ENCODE results near the gene SELENOH.
A peak's percentile ranks its signal among the peaks of the same experiment; 100 is the strongest.

- TF ChIP-seq CTCF (IDR thresholded peaks at IDR 0.05), result peak in 5 of 6 experiments; percentile 15 to 42 (median 28)
- no peak for TF ChIP-seq POLR2A (IDR thresholded peaks at IDR 0.05)
Measured at GRCh38 chr11:57763568-57763967, 22.3 kb downstream of the SELENOH start.
